SK-N-SH (cell line): ENCODE results near the gene SH3BGRL2. TPM values are rescaled to one million over a fixed set of nuclear protein-coding genes. Genes with fewer than 3 reads are reported as not detected.

Experiments
- CTCF ChIA-PET: fragments of 300-600, 350-600 bp; formaldehyde crosslinking; extraction: SDS; loops from one replicate; lab custom pipeline; 2021; lab: Yijun Ruan, JAX
- POLR2A ChIA-PET: fragments of 350-600 bp; sonication (Branson Sonifier 250); formaldehyde crosslinking; extraction: SDS; loops from one replicate; lab custom pipeline; 2020; ENCODE audit warnings: antibody characterized with exemption, inconsistent platforms; lab: Yijun Ruan, JAX
- DNase-seq: peaks from one replicate; pipeline ENCODE4 v3.0.0; 2012
- H2AFZ ChIP-seq: fragments of 200-600 bp; sonication (generic); 2 replicates; pipeline ENCODE4 v1.8.1; 2016; ENCODE audit warnings: antibody characterized with exemption, mild to moderate bottlenecking, low read depth
- H3F3A ChIP-seq: fragments of 200-600 bp; sonication (generic); replicated peaks from 2 replicates; pipeline ENCODE3; 2016; ENCODE audit warnings: antibody characterized with exemption, mild to moderate bottlenecking; ENCODE audit not compliant: insufficient read depth
- H3K27ac ChIP-seq, 2 experiments: fragments of 200-500 bp in 1 of 2; fragments of 200-600 bp in 1 of 2; sonication (Bioruptor generic) in 1 of 2; sonication (generic), shearing (Covaris generic) in 1 of 2; 2 replicates each; pipeline versions ENCODE4 v1.5.1 to v1.6.1; 2014 to 2016; ENCODE audit warnings: low read depth in 2 of 2, inconsistent platforms in 1 of 2, low read length in 1 of 2, mild to moderate bottlenecking in 1 of 2, mixed read lengths in 1 of 2
- H3K27me3 ChIP-seq: fragments of 200-600 bp; sonication (generic), shearing (Covaris generic); 2 replicates; pipeline ENCODE4 v1.6.1; 2016; ENCODE audit warnings: mixed run types; ENCODE audit not compliant: insufficient read depth
- H3K36me3 ChIP-seq, 2 experiments: fragments of 200-500 bp in 1 of 2; fragments of 200-600 bp in 1 of 2; sonication (Bioruptor generic) in 1 of 2; sonication (generic) in 1 of 2; replicated peaks in 1 of 2; 2 replicates each; pipeline versions ENCODE3 to v1.5.1; 2014 to 2016; ENCODE audit warnings: low read length in 1 of 2, mild to moderate bottlenecking in 1 of 2; ENCODE audit not compliant: insufficient read depth in 2 of 2, control insufficient read depth in 1 of 2
- H3K4me1 ChIP-seq, 2 experiments: fragments of 200-500 bp in 1 of 2; fragments of 200-600 bp in 1 of 2; sonication (Bioruptor generic) in 1 of 2; sonication (generic), shearing (Covaris generic) in 1 of 2; 2 replicates each; pipeline versions ENCODE4 v1.5.1 to v1.6.1; 2014 to 2016; ENCODE audit warnings: low read depth in 1 of 2, low read length in 1 of 2, mixed run types in 1 of 2; ENCODE audit not compliant: insufficient read depth in 2 of 2, control insufficient read depth in 1 of 2
- H3K4me2 ChIP-seq: fragments of 200-600 bp; sonication (generic), shearing (Covaris generic); 2 replicates; pipeline ENCODE4 v1.6.1; 2017; ENCODE audit warnings: mixed run types
- H3K4me3 ChIP-seq, 2 experiments: fragments of 200-500 bp in 1 of 2; fragments of 200-600 bp in 1 of 2; sonication (Bioruptor generic) in 1 of 2; sonication (generic), shearing (Covaris generic) in 1 of 2; 2 replicates each; pipeline versions ENCODE4 v1.5.1 to v1.8.1; 2014 to 2016; ENCODE audit warnings: low read depth in 2 of 2, inconsistent platforms in 1 of 2, low read length in 1 of 2, mild to moderate bottlenecking in 1 of 2, mixed read lengths in 1 of 2, moderate library complexity in 1 of 2
- H3K79me2 ChIP-seq: fragments of 200-600 bp; sonication (generic); 2 replicates; pipeline ENCODE4 v1.8.1; 2017; ENCODE audit warnings: mild to moderate bottlenecking; ENCODE audit not compliant: insufficient read depth
- H3K9ac ChIP-seq: fragments of 200-600 bp; sonication (generic); 2 replicates; pipeline ENCODE4 v1.6.1; 2017; ENCODE audit warnings: mixed run types
- H3K9me2 ChIP-seq: fragments of 200-600 bp; sonication (generic); 2 replicates; pipeline ENCODE4 v1.6.1; 2017; ENCODE audit warnings: mixed run types
- H3K9me3 ChIP-seq: fragments of 200-600 bp; sonication (generic); 2 replicates; pipeline ENCODE4 v1.6.1; 2017; ENCODE audit warnings: mixed run types, mild to moderate bottlenecking, moderate library complexity
- H4K20me1 ChIP-seq: fragments of 200-600 bp; sonication (generic); 2 replicates; pipeline ENCODE4 v1.6.1; 2017; ENCODE audit warnings: mild to moderate bottlenecking, mixed run types; ENCODE audit not compliant: insufficient read depth
- CHD2 ChIP-seq: fragments of 150-350 bp; IDR thresholded peaks from 2 replicates; pipeline ENCODE4 v1.6.1; 2018; ENCODE audit warnings: low read length; ENCODE audit not compliant: partially characterized antibody
- EP300 ChIP-seq, 2 experiments: IDR thresholded peaks; 2 replicates each; pipeline versions ENCODE4 v1.4.0 to v1.6.1; 2012; ENCODE audit warnings: borderline replicate concordance in 1 of 2, low read depth in 1 of 2, low read length in 1 of 2
- EZH2phosphoT487 ChIP-seq: fragments of 200-600 bp; sonication (generic); IDR thresholded peaks from 2 replicates; pipeline ENCODE4 v1.6.1; 2017; ENCODE audit warnings: low read depth, mixed run types, mild to moderate bottlenecking, antibody characterized with exemption, moderate library complexity, borderline replicate concordance
- FOXM1 ChIP-seq: IDR thresholded peaks from 2 replicates; pipeline ENCODE4 v1.4.0; 2012; ENCODE audit warnings: low read depth, mild to moderate bottlenecking
- GABPA ChIP-seq: IDR thresholded peaks from 2 replicates; pipeline ENCODE4 v1.4.0; 2012; ENCODE audit warnings: low read depth, mild to moderate bottlenecking
- GATA2 ChIP-seq: sonication (generic); formaldehyde crosslinking; IDR thresholded peaks from 2 replicates; pipeline ENCODE4 v1.5.0; 2020; ENCODE audit warnings: mild to moderate bottlenecking, missing genetic modification reagents
- SIN3A ChIP-seq: IDR thresholded peaks from 2 replicates; pipeline ENCODE4 v1.6.1; 2012; ENCODE audit warnings: low read depth, mild to moderate bottlenecking, low read length, moderate library complexity, borderline replicate concordance
- SMC3 ChIP-seq: IDR thresholded peaks from 2 replicates; pipeline ENCODE4 v1.6.1; 2012; ENCODE audit warnings: low read depth, low read length, improper control_type of control experiment
- WGBS: methylation state at CpG from one replicate; pipeline ENCODE4 v1.1.6; 2017; ENCODE audit warnings: low lambda C conversion rate; 5-methylcytosine and 5-hydroxymethylcytosine counted together
- polyA plus RNA-seq, 3 experiments: library from polyadenylated mRNA; depleted of rRNA; stranded (reverse); fragments of >200 nt; gene quantifications; 2 replicates each; pipeline ENCODE4 v1.2.3, GENCODE V29; 2012
- TF ChIP-seq, protein P1 (sequence below): IDR thresholded peaks from 2 replicates; pipeline ENCODE4 v1.4.0; 2012; ENCODE audit warnings: low read depth
- TF ChIP-seq, protein P2 (sequence below): fragments of 150-350 bp; IDR thresholded peaks from 2 replicates; pipeline ENCODE4 v1.6.1; 2017; ENCODE audit warnings: antibody characterized with exemption, low read length, low read depth, borderline replicate concordance
- TF ChIP-seq, protein P3 (sequence below): fragments of 200-600 bp; sonication (generic); IDR thresholded peaks from 2 replicates; pipeline ENCODE4 v1.6.1; 2017; ENCODE audit warnings: antibody characterized with exemption, mild to moderate bottlenecking, moderate library complexity
- TF ChIP-seq, protein P4 (sequence below): fragments of 150-350 bp; IDR thresholded peaks from 2 replicates; pipeline ENCODE4 v1.6.1; 2016; ENCODE audit warnings: mild to moderate bottlenecking, low read depth, low read length

Gene SH3BGRL2
- polyA plus RNA-seq, 1 of the 3 experiments (the other 2 are of a cell fraction): 1.4 TPM

DNA sequence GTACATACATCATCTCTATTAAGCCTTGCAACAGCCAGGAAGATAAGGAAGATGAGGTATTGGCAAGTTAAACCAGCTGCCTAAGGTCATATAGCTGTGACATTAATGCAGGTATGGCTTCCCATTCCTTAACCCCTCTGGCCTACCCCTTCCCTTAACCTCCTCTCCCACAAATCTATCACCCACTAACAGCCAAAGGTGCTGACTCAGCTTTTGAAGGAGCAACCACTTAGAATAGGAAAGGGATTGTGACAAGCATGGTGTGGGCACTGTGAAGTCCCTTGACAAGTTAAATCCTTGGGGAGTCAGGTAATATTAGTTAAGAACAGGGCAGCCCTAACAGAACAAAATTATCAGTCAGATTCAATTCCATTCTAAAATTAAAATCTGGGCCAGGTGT is 5.4 kb upstream of the SH3BGRL2 start (continued):
- TF ChIP-seq GATA2 (CRISPR knock-in tag): no peak
- no peak for TF ChIP-seq SMC3
- TF ChIP-seq CHD2: no peak

DNA sequence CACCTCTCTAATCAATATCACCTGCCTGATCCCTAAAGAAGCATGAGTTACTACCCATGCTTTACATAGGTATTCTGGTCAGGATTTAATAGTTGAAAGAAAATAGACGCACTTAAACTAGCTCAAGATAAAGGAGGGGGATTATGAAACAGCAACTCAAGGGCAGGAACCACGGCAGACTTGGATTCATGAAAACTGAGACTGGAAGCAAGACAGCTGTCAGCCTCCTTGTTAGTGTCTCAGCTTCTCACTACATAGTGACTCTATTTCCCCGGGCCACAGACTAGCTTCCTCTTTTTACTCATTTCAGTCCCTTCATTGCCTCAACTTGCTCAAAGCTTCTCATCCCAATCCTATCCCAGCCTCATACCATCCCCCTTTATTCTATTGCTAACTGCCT is 4.3 kb upstream of the SH3BGRL2 start:
- POLR2A ChIA-PET: no interaction called here

DNA sequence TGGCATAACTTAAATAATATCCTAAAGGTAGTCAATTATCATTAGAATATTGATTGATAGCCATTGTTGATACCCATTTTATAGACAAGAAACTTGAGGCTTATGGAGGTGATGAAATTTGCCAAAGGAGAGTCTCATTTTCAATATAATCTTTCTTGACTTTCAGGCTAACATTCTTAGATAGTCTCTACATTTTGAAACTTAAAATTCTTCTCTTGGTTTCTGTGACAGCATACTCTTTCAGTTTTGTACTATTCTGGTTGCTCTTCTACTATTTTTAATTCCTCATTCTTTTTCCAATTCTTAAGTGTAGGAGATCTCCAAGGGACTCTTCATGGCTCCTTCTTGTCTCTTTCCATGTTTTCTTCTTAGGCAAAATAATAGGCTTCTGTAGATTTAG is 3.7 kb upstream of the SH3BGRL2 start:
- Histone ChIP-seq H3K27ac (no peak overlapping the region), H3K9me3 (no peaks in the 10 kb centered on the region), H4K20me1 (no peaks in the 10 kb centered on the region), H3K79me2 (no peaks in the 10 kb centered on the region), H2AFZ (no peak overlapping the region), H3K9me2 (no peaks in the 10 kb centered on the region), H3K9ac (no peak overlapping the region), H3K4me2 (no peak overlapping the region), H3F3A (no peaks in the 10 kb centered on the region), H3K36me3 (no peaks in the 10 kb centered on the region), H3K4me1 (peaks cover 6 to 7% of the 10 kb centered on the region in 2 experiments; a peak in 2 of 4 replicates), H3K4me3 (no peak overlapping the region), H3K27me3 (no peaks in the 10 kb centered on the region)
- TF ChIP-seq, protein P1, sequence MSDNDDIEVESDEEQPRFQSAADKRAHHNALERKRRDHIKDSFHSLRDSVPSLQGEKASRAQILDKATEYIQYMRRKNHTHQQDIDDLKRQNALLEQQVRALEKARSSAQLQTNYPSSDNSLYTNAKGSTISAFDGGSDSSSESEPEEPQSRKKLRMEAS: no peak
- TF ChIP-seq SIN3A: no peak
- no peak for TF ChIP-seq EP300 (IDR thresholded peaks at IDR 0.05; ENCODE audit: borderline replicate concordance in 1 of 2, low read depth in 1 of 2, low read length in 1 of 2)
- TF ChIP-seq, protein P2, sequence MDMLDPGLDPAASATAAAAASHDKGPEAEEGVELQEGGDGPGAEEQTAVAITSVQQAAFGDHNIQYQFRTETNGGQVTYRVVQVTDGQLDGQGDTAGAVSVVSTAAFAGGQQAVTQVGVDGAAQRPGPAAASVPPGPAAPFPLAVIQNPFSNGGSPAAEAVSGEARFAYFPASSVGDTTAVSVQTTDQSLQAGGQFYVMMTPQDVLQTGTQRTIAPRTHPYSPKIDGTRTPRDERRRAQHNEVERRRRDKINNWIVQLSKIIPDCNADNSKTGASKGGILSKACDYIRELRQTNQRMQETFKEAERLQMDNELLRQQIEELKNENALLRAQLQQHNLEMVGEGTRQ: no peak
- TF ChIP-seq SMC3: no peak
- TF ChIP-seq, protein P3, sequence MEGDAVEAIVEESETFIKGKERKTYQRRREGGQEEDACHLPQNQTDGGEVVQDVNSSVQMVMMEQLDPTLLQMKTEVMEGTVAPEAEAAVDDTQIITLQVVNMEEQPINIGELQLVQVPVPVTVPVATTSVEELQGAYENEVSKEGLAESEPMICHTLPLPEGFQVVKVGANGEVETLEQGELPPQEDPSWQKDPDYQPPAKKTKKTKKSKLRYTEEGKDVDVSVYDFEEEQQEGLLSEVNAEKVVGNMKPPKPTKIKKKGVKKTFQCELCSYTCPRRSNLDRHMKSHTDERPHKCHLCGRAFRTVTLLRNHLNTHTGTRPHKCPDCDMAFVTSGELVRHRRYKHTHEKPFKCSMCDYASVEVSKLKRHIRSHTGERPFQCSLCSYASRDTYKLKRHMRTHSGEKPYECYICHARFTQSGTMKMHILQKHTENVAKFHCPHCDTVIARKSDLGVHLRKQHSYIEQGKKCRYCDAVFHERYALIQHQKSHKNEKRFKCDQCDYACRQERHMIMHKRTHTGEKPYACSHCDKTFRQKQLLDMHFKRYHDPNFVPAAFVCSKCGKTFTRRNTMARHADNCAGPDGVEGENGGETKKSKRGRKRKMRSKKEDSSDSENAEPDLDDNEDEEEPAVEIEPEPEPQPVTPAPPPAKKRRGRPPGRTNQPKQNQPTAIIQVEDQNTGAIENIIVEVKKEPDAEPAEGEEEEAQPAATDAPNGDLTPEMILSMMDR: no peak
- no peak for TF ChIP-seq EZH2phosphoT487
- no peak for TF ChIP-seq GABPA
- POLR2A ChIA-PET: no interaction called here
- DNase-seq: no peak
- CTCF ChIA-PET: no interaction called here

More for the DNA sequence above, 4.3 kb upstream of the SH3BGRL2 start:
- H3K27ac ChIP-seq: no peak overlapping the region
- DNase-seq: no peak
- H3K79me2 ChIP-seq: no peaks in the 10 kb centered on the region
- H2AFZ ChIP-seq: no peak overlapping the region
- peaks cover 4 to 6% of the 10 kb centered on the region in 2 experiments; a peak in 2 of 4 replicates for H3K4me1 ChIP-seq
- H3F3A ChIP-seq: no peaks in the 10 kb centered on the region
- H3K4me3 ChIP-seq: no peak overlapping the region
- WGBS: 80% methylated on average over 3 of the region's 3 CpGs
- no peak for TF ChIP-seq FOXM1
- TF ChIP-seq, protein P4, sequence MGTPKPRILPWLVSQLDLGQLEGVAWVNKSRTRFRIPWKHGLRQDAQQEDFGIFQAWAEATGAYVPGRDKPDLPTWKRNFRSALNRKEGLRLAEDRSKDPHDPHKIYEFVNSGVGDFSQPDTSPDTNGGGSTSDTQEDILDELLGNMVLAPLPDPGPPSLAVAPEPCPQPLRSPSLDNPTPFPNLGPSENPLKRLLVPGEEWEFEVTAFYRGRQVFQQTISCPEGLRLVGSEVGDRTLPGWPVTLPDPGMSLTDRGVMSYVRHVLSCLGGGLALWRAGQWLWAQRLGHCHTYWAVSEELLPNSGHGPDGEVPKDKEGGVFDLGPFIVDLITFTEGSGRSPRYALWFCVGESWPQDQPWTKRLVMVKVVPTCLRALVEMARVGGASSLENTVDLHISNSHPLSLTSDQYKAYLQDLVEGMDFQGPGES: no peak
- H3K27me3 ChIP-seq: no peaks in the 10 kb centered on the region
- no peaks in the 10 kb centered on the region for H3K9me3 ChIP-seq
- H3K4me2 ChIP-seq: no peak overlapping the region
- CTCF ChIA-PET: interaction anchor here (0.9 to 2.1 kb wide), 2 partner anchors 18 to 56 kb away, joined by 3 to 6 read pairs; no protein-coding TSS in a partner anchor
- no peak overlapping the region for H3K9ac ChIP-seq
- H3K36me3 ChIP-seq: no peaks in the 10 kb centered on the region
- H4K20me1 ChIP-seq: no peaks in the 10 kb centered on the region
- H3K9me2 ChIP-seq: no peaks in the 10 kb centered on the region
